Measurements from ENCODE around the gene GPC3.

Gene GPC3

GRCh38 chrX:133857640-133858269, 127.6 kb downstream of the GPC3 start:
- no peak for DNase-seq (ENCODE audit: low read depth)
- TF ChIP-seq, protein P1, sequence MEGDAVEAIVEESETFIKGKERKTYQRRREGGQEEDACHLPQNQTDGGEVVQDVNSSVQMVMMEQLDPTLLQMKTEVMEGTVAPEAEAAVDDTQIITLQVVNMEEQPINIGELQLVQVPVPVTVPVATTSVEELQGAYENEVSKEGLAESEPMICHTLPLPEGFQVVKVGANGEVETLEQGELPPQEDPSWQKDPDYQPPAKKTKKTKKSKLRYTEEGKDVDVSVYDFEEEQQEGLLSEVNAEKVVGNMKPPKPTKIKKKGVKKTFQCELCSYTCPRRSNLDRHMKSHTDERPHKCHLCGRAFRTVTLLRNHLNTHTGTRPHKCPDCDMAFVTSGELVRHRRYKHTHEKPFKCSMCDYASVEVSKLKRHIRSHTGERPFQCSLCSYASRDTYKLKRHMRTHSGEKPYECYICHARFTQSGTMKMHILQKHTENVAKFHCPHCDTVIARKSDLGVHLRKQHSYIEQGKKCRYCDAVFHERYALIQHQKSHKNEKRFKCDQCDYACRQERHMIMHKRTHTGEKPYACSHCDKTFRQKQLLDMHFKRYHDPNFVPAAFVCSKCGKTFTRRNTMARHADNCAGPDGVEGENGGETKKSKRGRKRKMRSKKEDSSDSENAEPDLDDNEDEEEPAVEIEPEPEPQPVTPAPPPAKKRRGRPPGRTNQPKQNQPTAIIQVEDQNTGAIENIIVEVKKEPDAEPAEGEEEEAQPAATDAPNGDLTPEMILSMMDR (conservative IDR thresholded peaks at IDR 0.05; ENCODE audit: control insufficient read depth, insufficient read depth, low read depth, low read length): no peak
- no peak overlapping the region for H3K4me3 ChIP-seq (ENCODE audit: control insufficient read depth, low read depth, low read length)

GRCh38 chrX:133856819-133857218, 128.6 kb downstream of the GPC3 start:
- TF ChIP-seq, protein P1 (conservative IDR thresholded peaks at IDR 0.05; ENCODE audit: control insufficient read depth, insufficient read depth, low read depth, low read length): no peak
- no peak overlapping the region for H3K4me3 ChIP-seq (ENCODE audit: control insufficient read depth, low read depth, low read length)
- DNase-seq (ENCODE audit: low read depth): no peak

- DNase-seq (ENCODE audit: low read depth): no peak
- no peak overlapping the region for H3K4me3 ChIP-seq (ENCODE audit: control insufficient read depth, low read depth, low read length)
- TF ChIP-seq, protein P1 (conservative IDR thresholded peaks at IDR 0.05; ENCODE audit: control insufficient read depth, insufficient read depth, low read depth, low read length): no peak
Measured at GRCh38 chrX:133854290-133854689, 131.1 kb downstream of the GPC3 start.

- no peak for DNase-seq (ENCODE audit: low read depth)
- TF ChIP-seq, protein P1 (conservative IDR thresholded peaks at IDR 0.05; ENCODE audit: control insufficient read depth, insufficient read depth, low read depth, low read length): peak; percentile 8
- no peak overlapping the region for H3K4me3 ChIP-seq (ENCODE audit: control insufficient read depth, low read depth, low read length)
Measured at GRCh38 chrX:133852837-133853356, 132.5 kb downstream of the GPC3 start.

GRCh38 chrX:133852401-133852800, 133.0 kb downstream of the GPC3 start:
- H3K4me3 ChIP-seq (ENCODE audit: control insufficient read depth, low read depth, low read length): no peak overlapping the region
- TF ChIP-seq, protein P1 (conservative IDR thresholded peaks at IDR 0.05; ENCODE audit: control insufficient read depth, insufficient read depth, low read depth, low read length): no peak
- no peak for DNase-seq (ENCODE audit: low read depth)

GRCh38 chrX:133850399-133850798, 135.0 kb downstream of the GPC3 start:
- no peak for DNase-seq (ENCODE audit: low read depth)
- TF ChIP-seq, protein P1 (conservative IDR thresholded peaks at IDR 0.05; ENCODE audit: control insufficient read depth, insufficient read depth, low read depth, low read length): no peak
- H3K4me3 ChIP-seq (ENCODE audit: control insufficient read depth, low read depth, low read length): no peak overlapping the region
